ENCODE measurements around the gene SOST.
A peak's percentile ranks its signal among the peaks of the same experiment; 100 is the strongest.

The SOST gene

GRCh38 chr17:43778337-43779144 lies 19.9 kb upstream of the SOST start, which contains the start of gene DUSP3:
Gene DUSP3 (minus strand): TSS chr17:43778977. CDS start chr17:43778924, 53 bp downstream.
- peak within 1 kb of the TSS; percentile 72 for H3K4me3 ChIP-seq (ENCODE audit: low read depth, low read length)
- in situ Hi-C loops (cut with HindIII; ENCODE audit: low sequenced_read_pairs), result no loop called here
- peak; percentile 91 for DNase-seq (ENCODE audit: low read depth, low spot score)
- TF ChIP-seq, protein P1, sequence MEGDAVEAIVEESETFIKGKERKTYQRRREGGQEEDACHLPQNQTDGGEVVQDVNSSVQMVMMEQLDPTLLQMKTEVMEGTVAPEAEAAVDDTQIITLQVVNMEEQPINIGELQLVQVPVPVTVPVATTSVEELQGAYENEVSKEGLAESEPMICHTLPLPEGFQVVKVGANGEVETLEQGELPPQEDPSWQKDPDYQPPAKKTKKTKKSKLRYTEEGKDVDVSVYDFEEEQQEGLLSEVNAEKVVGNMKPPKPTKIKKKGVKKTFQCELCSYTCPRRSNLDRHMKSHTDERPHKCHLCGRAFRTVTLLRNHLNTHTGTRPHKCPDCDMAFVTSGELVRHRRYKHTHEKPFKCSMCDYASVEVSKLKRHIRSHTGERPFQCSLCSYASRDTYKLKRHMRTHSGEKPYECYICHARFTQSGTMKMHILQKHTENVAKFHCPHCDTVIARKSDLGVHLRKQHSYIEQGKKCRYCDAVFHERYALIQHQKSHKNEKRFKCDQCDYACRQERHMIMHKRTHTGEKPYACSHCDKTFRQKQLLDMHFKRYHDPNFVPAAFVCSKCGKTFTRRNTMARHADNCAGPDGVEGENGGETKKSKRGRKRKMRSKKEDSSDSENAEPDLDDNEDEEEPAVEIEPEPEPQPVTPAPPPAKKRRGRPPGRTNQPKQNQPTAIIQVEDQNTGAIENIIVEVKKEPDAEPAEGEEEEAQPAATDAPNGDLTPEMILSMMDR (IDR thresholded peaks at IDR 0.05; ENCODE audit: low read depth, low read length), result no peak

GRCh38 chr17:43774304-43775250 lies 16.0 kb upstream of the SOST start:
- in situ Hi-C loops (cut with HindIII; ENCODE audit: low sequenced_read_pairs), result no loop called here
- H3K4me3 ChIP-seq (ENCODE audit: low read depth, low read length), result no peak overlapping the region
- TF ChIP-seq, protein P1 (IDR thresholded peaks at IDR 0.05; ENCODE audit: low read depth, low read length), result no peak
- DNase-seq (ENCODE audit: low read depth, low spot score), result no peak

- TF ChIP-seq, protein P1 (IDR thresholded peaks at IDR 0.05; ENCODE audit: low read depth, low read length), result no peak
- in situ Hi-C loops (cut with HindIII; ENCODE audit: low sequenced_read_pairs), result no loop called here
- no peak for DNase-seq (ENCODE audit: low read depth, low spot score)
- H3K4me3 ChIP-seq (ENCODE audit: low read depth, low read length), result no peak overlapping the region
Measured at GRCh38 chr17:43772877-43773648, 14.5 kb upstream of the SOST start.

DNA sequence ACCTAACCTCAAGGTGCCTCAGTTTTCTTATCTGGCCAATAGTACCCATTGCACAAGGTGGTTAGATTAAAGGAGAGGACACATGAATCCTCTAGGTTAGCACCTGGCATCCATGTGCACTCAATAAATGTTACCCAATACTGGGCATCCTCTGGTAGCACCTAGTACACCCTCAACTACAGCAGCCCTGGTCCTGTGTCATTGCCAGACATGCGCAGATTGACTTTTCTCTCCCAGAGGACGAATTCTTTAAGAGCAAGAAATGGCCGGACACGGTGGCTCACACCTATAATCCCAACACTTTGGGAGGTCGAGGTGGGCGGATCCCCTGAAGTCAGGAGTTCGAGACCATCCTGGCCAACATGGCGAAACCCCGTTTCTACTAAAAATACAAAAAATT lies 12.9 kb upstream of the SOST start:
- no peak for DNase-seq (ENCODE audit: low read depth, low spot score)
- in situ Hi-C loops (cut with HindIII; ENCODE audit: low sequenced_read_pairs), result no loop called here
- no peak overlapping the region for H3K4me3 ChIP-seq (ENCODE audit: low read depth, low read length)
- TF ChIP-seq, protein P1 (IDR thresholded peaks at IDR 0.05; ENCODE audit: low read depth, low read length), result no peak

- H3K4me3 ChIP-seq (ENCODE audit: low read depth, low read length), result no peak overlapping the region
- TF ChIP-seq, protein P1 (IDR thresholded peaks at IDR 0.05; ENCODE audit: low read depth, low read length), result no peak
- no peak for DNase-seq (ENCODE audit: low read depth, low spot score)
- in situ Hi-C loops (cut with HindIII; ENCODE audit: low sequenced_read_pairs), result no loop called here
Measured at GRCh38 chr17:43770957-43771356, 12.4 kb upstream of the SOST start.

GRCh38 chr17:43769859-43770258 lies 11.3 kb upstream of the SOST start:
- TF ChIP-seq, protein P1 (IDR thresholded peaks at IDR 0.05; ENCODE audit: low read depth, low read length), result no peak
- no peak overlapping the region for H3K4me3 ChIP-seq (ENCODE audit: low read depth, low read length)
- DNase-seq (ENCODE audit: low read depth, low spot score), result no peak
- in situ Hi-C loops (cut with HindIII; ENCODE audit: low sequenced_read_pairs), result no loop called here

All from astrocyte of the spinal cord (primary cell).